GM19395 (cell line): ENCODE results near the gene CARD16.
"Not testable (repeated sequence)": the region's sequence is repeated elsewhere in the genome, so short reads cannot be mapped to it uniquely, and the experiment has no call there.

ENCODE experiments used
- ATAC-seq: cut with Tn5 transposase; IDR thresholded peaks from one replicate; pipeline ENCODE4 v1.9.1; 2021; ENCODE audit warnings: mild to moderate bottlenecking, moderate library complexity; ENCODE audit not compliant: unreplicated experiment

The CARD16 gene

GRCh38 chr11:105044557-105045524 lies at the start of gene CARD16:
TSS of gene CARD16 (minus strand) at chr11:105045335. CDS start at chr11:105045297, 38 bp downstream.
- peak; percentile 100 for ATAC-seq

- ATAC-seq = no peak
Measured at GRCh38 chr11:105092256-105093239, 47.4 kb upstream of the CARD16 start.

- no peak for ATAC-seq
Measured at GRCh38 chr11:105081412-105082150, 36.4 kb upstream of the CARD16 start.

- not testable (repeated sequence) for ATAC-seq
Measured at GRCh38 chr11:105080171-105080906, 35.2 kb upstream of the CARD16 start.

- no peak for ATAC-seq
Measured at GRCh38 chr11:105078283-105078682, 33.1 kb upstream of the CARD16 start.

GRCh38 chr11:105077141-105077790 lies 32.1 kb upstream of the CARD16 start:
- not testable (repeated sequence) for ATAC-seq

GRCh38 chr11:105074166-105074530 lies 29.0 kb upstream of the CARD16 start:
- ATAC-seq = no peak

GRCh38 chr11:105073456-105074165 lies 28.5 kb upstream of the CARD16 start:
- no peak for ATAC-seq

GRCh38 chr11:105072080-105072479 lies 26.9 kb upstream of the CARD16 start:
- not testable (repeated sequence) for ATAC-seq

GRCh38 chr11:105071089-105071732 lies 26.1 kb upstream of the CARD16 start:
- no peak for ATAC-seq

- no peak for ATAC-seq
Measured at GRCh38 chr11:105070306-105070705, 25.2 kb upstream of the CARD16 start.

- not testable (repeated sequence) for ATAC-seq
Measured at GRCh38 chr11:105069749-105070148, 24.6 kb upstream of the CARD16 start.

GRCh38 chr11:105063245-105063941 lies 18.3 kb upstream of the CARD16 start:
- ATAC-seq = not testable (repeated sequence)

GRCh38 chr11:105057432-105057831 lies 12.3 kb upstream of the CARD16 start:
- no peak for ATAC-seq

- no peak for ATAC-seq
Measured at GRCh38 chr11:105056446-105056845, 11.3 kb upstream of the CARD16 start.

- ATAC-seq = no peak
Measured at GRCh38 chr11:105054723-105055493, 9.8 kb upstream of the CARD16 start.

GRCh38 chr11:105052487-105052886 lies 7.4 kb upstream of the CARD16 start:
- ATAC-seq = no peak
